ENCODE data around the gene ZNF670.

Gene ZNF670

DNA sequence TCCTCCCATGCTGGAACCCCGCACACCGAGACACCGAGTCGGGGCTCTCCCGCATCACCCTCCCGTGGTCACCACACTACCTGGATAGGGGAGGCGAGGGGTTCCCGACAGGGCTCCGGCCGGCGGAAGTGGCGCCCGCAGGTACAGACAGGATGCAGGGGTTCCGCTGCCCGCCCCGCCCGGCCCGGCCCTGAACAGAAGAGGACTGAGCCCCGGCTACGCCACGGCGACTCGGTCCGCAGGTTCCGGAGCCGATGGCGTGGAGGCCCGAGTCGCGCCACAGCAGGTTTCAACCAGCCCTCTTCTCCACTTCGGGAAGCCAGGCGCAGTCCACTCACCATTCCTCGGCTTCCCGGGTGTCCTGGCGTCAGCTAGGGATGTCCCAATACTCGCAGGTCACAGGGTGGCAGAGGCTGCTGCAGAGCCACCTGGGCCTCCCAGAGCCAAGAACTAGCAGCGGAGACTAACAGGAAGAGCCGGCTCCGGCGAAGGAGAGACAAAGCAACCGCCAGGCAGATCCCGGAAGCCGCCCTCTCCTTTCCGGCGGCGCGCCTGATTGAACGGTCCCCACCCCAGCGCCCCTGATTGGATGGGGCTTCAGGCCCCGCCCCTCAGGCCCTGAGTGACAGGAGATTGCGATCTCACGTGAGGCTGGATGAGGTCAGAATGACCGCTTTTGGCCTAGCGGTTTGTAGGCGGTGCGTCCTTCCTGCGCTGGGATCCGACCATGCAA is 25.4 kb upstream of the ZNF670 start, which contains the start of gene ZNF669:
ZNF669 (minus strand) TSS at position 498 of the 733 bp plus-strand sequence; CDS start at position 341, 157 bp downstream.
- peak; percentile 95 for DNase-seq

- DNase-seq = no peak
Measured at GRCh38 chr1:247102381-247102780, 23.8 kb upstream of the ZNF670 start.

- DNase-seq = no peak
Measured at GRCh38 chr1:247100676-247101279, 22.2 kb upstream of the ZNF670 start.

DNA sequence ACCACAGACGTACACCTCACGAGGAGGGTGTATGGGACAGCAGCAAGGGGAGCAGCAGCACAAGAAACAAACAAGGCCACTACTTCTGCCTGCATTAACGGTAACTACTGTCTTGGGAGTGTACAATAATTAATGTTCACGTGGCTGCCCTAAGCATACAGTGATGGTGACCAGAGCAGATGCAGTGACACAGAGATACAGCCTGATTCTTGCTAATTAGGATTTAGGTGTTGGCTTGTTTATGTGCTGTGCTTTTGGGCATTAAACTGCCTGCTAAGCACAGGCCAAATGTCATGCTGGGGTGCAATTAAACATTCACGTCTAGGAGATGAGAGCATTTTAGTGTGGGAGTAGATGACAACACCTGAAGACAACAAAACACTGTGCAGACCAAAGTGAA is 18.3 kb upstream of the ZNF670 start:
- no peak for DNase-seq

DNA sequence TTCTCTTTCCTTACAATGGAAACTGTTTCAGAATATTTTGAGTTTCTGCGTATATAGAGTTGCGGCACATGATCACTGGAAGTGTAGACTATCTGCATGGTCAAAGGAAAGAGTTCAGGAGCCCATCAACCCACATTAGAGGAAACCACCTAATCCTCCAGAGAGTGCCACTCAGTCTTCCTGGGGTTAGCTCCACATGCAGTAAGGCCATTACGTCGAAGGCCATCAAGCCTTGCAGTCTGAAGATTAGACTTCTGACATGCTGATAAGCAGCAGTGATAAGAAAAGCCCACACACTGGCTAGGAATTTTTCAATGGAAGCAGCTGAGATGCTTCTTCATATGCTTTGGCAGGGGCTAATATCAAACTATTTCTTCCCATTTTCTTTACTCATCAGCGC is 17.9 kb upstream of the ZNF670 start:
- DNase-seq = no peak

DNA sequence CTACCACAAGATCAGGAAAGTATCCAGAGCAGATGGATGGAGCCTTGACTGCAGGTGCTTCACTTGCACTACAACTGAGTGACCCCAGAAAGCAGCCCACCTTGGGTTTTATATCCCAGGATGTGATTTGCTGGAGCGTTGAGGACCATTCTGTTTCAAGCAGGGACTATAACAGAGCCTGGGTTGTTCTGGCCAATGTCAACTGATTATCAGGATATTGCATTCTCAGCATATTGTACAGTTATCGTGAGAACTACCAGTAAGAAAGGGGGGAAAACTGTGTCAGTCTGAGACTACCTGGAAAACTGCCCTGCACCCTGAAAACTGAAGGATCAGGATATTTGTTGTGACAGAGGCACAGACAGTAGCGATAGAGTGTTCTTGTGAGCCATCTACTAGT is 17.5 kb upstream of the ZNF670 start:
- no peak for DNase-seq

DNA sequence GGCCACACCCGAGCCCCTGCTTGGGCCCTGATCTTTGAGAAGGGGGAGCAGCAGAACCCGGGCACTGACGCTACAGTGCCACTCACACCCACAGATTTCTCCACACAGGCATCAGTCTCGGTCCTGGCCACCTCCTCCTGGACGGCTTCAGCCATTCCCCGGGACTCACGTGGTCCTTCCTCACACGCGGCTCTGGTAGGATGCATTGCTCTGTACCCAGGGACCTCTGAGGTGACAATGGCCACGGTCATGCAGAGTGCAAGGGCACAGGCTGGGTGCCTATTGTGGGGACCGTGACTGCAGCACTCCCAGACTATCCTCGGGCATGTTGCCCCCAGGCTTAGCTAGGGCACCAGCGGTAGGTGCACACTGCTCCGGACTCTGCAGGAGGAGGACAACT is 11.8 kb upstream of the ZNF670 start:
- no peak for DNase-seq

DNA sequence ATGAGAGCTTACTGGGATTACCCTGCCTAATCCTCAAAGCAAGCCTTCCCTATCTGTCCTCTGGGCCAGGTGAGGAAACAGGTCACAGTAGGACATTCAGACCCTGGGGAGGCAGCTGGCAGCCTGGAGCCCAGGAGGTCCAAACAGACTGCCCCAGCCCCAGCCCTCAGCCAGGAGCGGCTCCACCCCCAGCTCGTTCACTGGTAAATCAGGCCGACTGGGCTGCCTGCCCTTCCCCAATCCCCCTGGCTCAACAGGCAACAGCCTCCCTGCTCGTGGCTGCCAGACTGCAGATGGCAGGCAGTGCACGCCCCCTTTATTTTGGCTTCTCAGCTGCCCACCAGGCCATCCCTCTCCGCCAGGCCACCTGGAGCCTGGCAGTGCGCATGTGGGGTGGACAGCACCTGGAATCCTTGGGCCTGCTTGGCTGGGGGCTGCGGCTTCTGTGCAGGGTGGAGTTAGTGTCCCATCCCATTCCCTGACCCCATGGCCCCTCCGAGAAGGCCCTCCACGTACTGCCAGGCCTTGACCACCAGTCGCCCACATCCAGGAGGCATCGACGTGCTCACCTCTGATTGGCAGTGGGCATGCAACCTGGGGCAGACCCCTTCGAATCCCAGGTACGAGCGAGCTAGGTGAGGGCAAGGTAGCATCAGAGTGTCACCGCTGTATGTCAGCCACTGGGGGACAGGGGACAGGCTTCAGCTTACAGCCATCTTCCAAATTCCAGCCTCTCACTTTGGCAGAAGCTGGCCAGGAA is 11.2 kb upstream of the ZNF670 start:
- DNase-seq = no peak

- DNase-seq = no peak
Measured at GRCh38 chr1:247088967-247089366, 10.4 kb upstream of the ZNF670 start.

DNA sequence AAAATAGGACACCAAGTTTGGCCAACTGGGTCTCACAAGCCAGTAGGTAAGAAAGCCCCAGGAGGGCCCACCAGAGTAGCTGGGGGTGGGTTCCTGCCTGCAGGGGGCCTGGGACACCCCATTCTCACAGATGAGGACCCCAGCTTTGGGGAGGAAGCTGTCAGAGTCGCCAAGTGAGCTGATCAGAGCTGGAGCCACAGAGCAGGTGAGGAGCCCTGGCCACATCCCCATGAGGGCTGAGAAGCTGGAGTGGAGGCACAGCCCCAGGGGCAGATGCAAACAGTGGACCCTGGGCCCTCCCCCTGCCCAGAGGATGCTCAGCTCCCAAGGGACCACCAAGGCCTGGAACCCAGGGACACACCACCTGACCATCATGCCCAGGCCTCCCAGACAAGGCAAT is 8.6 kb upstream of the ZNF670 start:
- DNase-seq = no peak

DNA sequence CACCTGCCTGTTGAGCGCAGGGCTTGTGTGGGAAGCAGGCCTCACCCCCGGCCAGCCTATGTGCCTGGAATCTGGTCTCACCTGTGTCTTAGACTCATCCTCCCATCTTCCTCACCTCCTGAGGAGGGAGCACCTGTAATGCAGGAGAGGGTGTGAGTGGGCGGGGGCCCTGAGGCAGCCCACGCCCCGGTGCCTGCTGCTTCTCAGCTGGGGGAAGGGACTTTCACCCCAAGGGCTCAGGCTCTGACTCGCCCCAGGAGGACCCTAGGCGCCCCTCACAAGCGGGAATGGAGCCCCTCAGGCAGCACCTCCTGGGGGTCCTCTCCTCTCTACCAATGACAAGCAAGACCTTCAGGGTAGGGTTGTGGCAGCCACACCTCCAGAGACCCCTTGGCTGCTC is 6.7 kb upstream of the ZNF670 start:
- no peak for DNase-seq

DNA sequence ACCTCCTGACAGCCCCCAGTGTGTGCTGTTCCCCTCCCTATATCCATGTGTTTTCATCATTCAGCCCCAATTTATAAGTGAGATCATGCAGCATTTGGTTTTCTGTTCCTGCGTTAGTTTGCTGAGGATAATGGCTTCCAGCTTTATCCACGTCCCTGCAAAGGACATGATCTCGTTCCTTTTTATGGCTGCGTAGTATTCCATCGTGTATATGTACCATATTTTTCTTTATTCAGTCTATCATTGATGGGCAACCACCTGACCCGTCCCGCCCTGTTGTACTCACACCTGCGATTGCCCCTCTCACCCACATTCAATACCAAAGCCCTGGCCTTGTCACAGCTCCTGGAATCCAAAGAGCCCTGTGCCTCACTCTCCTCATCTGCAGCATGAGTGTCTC is 6.2 kb upstream of the ZNF670 start:
- no peak for DNase-seq

GRCh38 chr1:247079141-247079874 is 697 bp upstream of the ZNF670 start:
- no peak for DNase-seq

- DNase-seq = no peak
Measured at GRCh38 chr1:247077876-247078257, 744 bp downstream of the ZNF670 start.

GRCh38 chr1:247077213-247077612 is 1.4 kb downstream of the ZNF670 start:
- no peak for DNase-seq

- no peak for DNase-seq
Measured at GRCh38 chr1:247070645-247071044, 8.0 kb downstream of the ZNF670 start.

DNA sequence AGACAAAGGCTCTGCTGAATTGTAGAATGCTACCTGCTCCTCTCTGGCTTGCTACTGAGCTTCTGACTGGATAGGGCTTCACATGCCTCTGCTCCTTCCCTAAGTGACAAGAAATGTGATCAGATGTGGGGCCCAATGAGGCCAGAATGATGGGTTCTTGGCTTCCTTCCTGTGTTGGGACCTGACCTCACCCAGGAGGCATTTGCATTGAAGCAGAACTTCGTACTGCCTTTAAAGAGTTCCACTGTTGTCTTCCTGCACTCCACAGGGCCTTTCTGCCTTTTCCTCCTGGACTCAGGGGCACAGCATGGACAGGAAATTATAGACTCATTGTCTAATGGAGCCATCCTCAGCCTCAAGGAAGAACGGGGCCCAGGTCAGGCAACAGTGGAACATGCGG is 14.3 kb downstream of the ZNF670 start:
- no peak for DNase-seq

DNA sequence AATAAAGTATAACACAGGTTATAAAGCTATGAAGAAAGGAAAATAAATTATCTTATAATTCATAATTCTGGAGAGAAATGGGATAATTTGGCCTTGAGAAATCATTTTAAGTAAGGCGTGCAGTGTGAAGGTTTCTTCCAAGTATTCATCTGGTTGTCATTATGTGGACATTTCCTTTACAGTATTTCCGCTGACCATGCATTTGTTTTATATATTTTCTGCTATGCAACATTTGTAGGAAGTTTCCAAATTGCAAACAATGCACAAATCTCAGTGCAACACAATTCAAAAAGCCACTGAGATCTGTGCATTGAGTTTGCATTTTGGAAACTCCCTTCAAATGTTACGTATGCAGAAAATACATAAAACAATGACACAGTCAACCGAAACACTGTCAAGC is 17.8 kb downstream of the ZNF670 start:
- no peak for DNase-seq

DNA sequence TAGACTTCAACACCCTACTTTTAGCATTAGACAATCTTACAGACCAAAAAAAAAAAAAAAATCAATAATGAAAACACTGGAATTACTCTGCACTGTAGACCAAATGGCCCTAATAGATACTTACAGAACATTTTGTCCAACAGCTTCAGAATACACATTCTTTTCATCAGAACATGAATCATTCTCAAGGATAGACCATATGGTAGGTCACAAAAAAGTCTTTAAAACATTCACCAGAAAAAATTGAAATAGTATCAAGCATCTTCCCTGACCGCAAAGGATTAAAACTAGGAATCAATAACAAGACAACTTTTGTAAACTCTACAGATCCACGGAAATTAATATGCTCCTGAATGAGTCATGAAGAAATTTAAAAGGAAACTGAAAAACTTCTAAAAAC is 22.5 kb downstream of the ZNF670 start:
- DNase-seq = no peak

GRCh38 chr1:247054992-247055415 is 23.6 kb downstream of the ZNF670 start:
- DNase-seq = peak; percentile 3

- DNase-seq = no peak
Measured at GRCh38 chr1:247047702-247048101, 30.9 kb downstream of the ZNF670 start.

DNA sequence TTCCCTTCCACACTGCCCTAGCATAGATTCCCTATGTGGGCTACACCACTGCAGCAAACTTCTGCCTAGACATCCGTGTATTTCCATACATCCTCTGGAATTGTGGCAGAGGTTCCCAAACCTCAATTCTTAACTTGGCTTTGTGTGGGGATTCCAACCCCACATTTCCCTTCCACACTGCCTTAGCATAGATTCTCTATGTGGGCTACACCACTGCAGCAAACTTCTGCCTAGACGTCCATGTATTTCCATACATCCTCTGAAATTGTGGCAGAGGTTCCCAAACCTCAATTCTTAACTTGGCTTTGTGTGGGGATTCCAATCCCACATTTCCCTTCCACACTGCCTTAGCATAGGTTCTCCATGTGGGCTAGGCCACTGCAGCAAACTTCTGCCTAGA is 31.4 kb downstream of the ZNF670 start:
- no peak for DNase-seq

GRCh38 chr1:247043406-247043805 is 35.2 kb downstream of the ZNF670 start:
- no peak for DNase-seq
